ENCODE data around the gene SSC5D. TPM values are rescaled to one million over a fixed set of nuclear protein-coding genes. Genes with fewer than 3 reads are reported as not detected.

SSC5D gene
- total and polyA plus RNA-seq, 9 of the 15 experiments (the other 6 are each of a cell fraction or from before 2014, with no cell fraction given) = 0.04 to 0.71 (median 0.14) TPM; not detected in 2

DNA sequence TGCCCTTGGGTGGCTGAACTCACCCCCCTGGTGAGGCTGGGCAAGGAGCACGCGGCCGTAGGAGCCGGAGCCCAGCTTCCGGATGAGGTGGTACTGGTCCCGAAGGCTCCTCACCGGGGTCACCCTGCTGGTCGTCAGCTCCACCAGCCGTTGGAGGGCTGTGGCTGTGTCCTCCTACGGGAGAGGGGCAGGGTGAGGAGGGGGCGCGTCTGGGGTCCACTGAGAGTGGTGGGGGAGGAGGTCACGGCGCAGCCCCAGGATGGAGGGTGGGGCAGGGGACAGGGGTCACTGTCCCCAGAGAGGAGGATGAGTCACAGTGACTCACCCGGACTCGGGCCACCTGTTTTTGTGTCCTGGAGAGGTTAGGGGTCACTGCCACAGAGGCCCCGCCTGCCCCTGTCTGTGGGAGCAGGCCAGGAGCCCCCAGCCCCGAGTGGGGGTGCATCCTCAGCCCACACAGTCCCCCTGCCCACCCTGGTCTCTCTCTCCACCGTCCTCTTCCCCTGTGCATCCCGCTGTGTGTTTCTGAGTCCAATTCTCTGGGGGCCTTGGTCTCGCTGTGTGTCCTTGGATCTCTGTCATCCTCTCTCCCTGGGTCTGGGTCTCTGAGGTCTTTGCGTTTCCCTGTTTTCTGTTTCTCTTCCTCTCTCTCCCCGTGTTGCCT, 56.7 kb downstream of the SSC5D start (continued):
- no peak for TF ChIP-seq TGIF2 (CRISPR knock-in tag; IDR thresholded peaks at IDR 0.05)
- no peak for TF ChIP-seq KDM5B (IDR thresholded peaks at IDR 0.05; ENCODE audit: insufficient replicate concordance, low read depth, low read length)
- no peak for TF ChIP-seq ZNF518B (CRISPR knock-in tag; IDR thresholded peaks at IDR 0.05)
- TF ChIP-seq ZBTB26 (CRISPR knock-in tag; IDR thresholded peaks at IDR 0.05) = no peak
- TF ChIP-seq ZNF184 (CRISPR knock-in tag; IDR thresholded peaks at IDR 0.05) = no peak
- TF ChIP-seq KAT7 (CRISPR knock-in tag; IDR thresholded peaks at IDR 0.05; ENCODE audit: borderline replicate concordance) = no peak
- TF ChIP-seq DLX4 (CRISPR knock-in tag; IDR thresholded peaks at IDR 0.05) = no peak
- peak; percentile 72 for TF ChIP-seq HMGN3 (IDR thresholded peaks at IDR 0.05; ENCODE audit: borderline replicate concordance, extremely low read depth, insufficient read length, low read depth, low read length)
- TF ChIP-seq EHMT2 (IDR thresholded peaks at IDR 0.05) = no peak
- TF ChIP-seq, protein P1, sequence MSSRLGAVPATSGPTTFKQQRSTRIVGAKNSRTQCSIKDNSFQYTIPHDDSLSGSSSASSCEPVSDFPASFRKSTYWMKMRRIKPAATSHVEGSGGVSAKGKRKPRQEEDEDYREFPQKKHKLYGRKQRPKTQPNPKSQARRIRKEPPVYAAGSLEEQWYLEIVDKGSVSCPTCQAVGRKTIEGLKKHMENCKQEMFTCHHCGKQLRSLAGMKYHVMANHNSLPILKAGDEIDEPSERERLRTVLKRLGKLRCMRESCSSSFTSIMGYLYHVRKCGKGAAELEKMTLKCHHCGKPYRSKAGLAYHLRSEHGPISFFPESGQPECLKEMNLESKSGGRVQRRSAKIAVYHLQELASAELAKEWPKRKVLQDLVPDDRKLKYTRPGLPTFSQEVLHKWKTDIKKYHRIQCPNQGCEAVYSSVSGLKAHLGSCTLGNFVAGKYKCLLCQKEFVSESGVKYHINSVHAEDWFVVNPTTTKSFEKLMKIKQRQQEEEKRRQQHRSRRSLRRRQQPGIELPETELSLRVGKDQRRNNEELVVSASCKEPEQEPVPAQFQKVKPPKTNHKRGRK (tag; IDR thresholded peaks at IDR 0.05) = no peak
- no peak for TF ChIP-seq NUFIP1 (IDR thresholded peaks at IDR 0.05; ENCODE audit: partially characterized antibody)
- TF ChIP-seq ATF1 (CRISPR knock-in tag; IDR thresholded peaks at IDR 0.05) = no peak
- no peak for TF ChIP-seq ATF1 (tag; IDR thresholded peaks at IDR 0.05)
- TF ChIP-seq HMBOX1 (IDR thresholded peaks at IDR 0.05) = no peak
- no peak for TF ChIP-seq RBM15 (IDR thresholded peaks at IDR 0.05; ENCODE audit: insufficient read depth, low read length)
- TF ChIP-seq, protein P2, sequence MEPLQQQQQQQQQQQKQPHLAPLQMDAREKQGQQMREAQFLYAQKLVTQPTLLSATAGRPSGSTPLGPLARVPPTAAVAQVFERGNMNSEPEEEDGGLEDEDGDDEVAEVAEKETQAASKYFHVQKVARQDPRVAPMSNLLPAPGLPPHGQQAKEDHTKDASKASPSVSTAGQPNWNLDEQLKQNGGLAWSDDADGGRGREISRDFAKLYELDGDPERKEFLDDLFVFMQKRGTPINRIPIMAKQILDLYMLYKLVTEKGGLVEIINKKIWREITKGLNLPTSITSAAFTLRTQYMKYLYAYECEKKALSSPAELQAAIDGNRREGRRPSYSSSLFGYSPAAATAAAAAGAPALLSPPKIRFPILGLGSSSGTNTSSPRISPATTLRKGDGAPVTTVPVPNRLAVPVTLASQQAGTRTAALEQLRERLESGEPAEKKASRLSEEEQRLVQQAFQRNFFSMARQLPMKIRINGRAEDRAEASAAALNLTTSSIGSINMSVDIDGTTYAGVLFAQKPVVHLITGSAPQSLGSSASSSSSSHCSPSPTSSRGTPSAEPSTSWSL (CRISPR knock-in tag; IDR thresholded peaks at IDR 0.05; ENCODE audit: borderline replicate concordance) = no peak
- TF ChIP-seq NR2C1 (IDR thresholded peaks at IDR 0.05) = peak; percentile 93
- peak; percentile 94 for TF ChIP-seq NR2C1 (tag; IDR thresholded peaks at IDR 0.05)
- TF ChIP-seq STAG1 (CRISPR knock-in tag; IDR thresholded peaks at IDR 0.05; ENCODE audit: borderline replicate concordance) = no peak
